Ovary (tissue), 9 donors: ENCODE data around the gene R3HCC1L. TPM values are rescaled to one million over a fixed set of nuclear protein-coding genes. Genes with fewer than 3 reads are reported as not detected.

ENCODE experiments used
- DNase-seq, 5 donors: peaks; one replicate each; pipeline ENCODE4 v3.0.0-alpha.2; 2019 to 2020
- H3K27ac ChIP-seq, 2 donors: fragments of 200-600 bp; one replicate each; pipeline versions ENCODE4 v1.5.1 to v1.8.0; 2019 to 2022
- H3K27me3 ChIP-seq: fragments of 200-600 bp; one replicate; pipeline ENCODE4 v1.8.0; 2022
- H3K36me3 ChIP-seq: fragments of 200-600 bp; sonication (generic); one replicate; pipeline ENCODE4 v1.5.1; 2019
- H3K4me1 ChIP-seq: one replicate; pipeline ENCODE4 v1.8.1; 2013; ENCODE audit warnings: mild to moderate bottlenecking, moderate library complexity; ENCODE audit not compliant: insufficient read depth
- H3K4me3 ChIP-seq: fragments of 200-600 bp; sonication (generic); one replicate; pipeline ENCODE4 v1.5.1; 2017
- H3K9me3 ChIP-seq, 2 donors: fragments of 200-600 bp in 1 of 2; sonication (generic) in 1 of 2; one replicate each; pipeline versions ENCODE4 v1.5.1 to v1.8.1; 2013 to 2019; ENCODE audit warnings: mild to moderate bottlenecking in 1 of 2, moderate library complexity in 1 of 2
- EP300 ChIP-seq: sonication (generic); formaldehyde crosslinking; IDR thresholded peaks from one replicate; pipeline ENCODE4 v1.6.1; 2017; ENCODE audit warnings: antibody characterized with exemption
- POLR2A ChIP-seq: fragments of 450-650 bp; IDR thresholded peaks from one replicate; pipeline ENCODE4 v1.6.1; 2017; ENCODE audit warnings: antibody characterized with exemption, mild to moderate bottlenecking, moderate library complexity
- WGBS, 3 donors: extraction: QIAGEN DNeasy Blood & Tissue Kit in 1 of 3; methylation state at CpG; one replicate each; pipeline versions ENCODE4 v1.1.5 to v1.1.7; 2013 to 2017; 5-methylcytosine and 5-hydroxymethylcytosine counted together
- intact Hi-C, 4 donors: fragments of 100-400 bp; cut with DNase I; formaldehyde crosslinking; loops; one replicate each; pipeline versions ENCODE4 v1.11.0 to v1.15.1; 2022 to 2023
- polyA plus RNA-seq, 2 donors: library from polyadenylated mRNA; stranded (reverse); fragments of 200-250 nt in 1 of 2; fragments of 350-450 nt in 1 of 2; fragmentation: Illumina TruSeq in 1 of 2; extraction: RNeasy Lipid Tissue Mini Kit (QIAGEN cat#74804) in 1 of 2; gene quantifications; one replicate each; pipeline ENCODE4 v1.2.3, GENCODE V29; 2013 to 2014
- total RNA-seq, 7 donors: library from RNA; depleted of rRNA in 2 of 7; stranded (reverse); fragments of >200 nt in 2 of 7; fragmentation: NEBNext Ultra II Directional in 3 of 7; extraction: Animal tissue kit (Norgen Biotek cat#: 25700) in 3 of 7; gene quantifications; one replicate each; pipeline versions ENCODE4 v1.1.0 to v1.2.4, GENCODE V29; 2016 to 2023
- TF ChIP-seq, protein P1 (sequence below), 3 donors: fragments of 450-650 bp in 2 of 3; fragments of 200-600 bp in 1 of 3; IDR thresholded peaks; one replicate each; pipeline versions ENCODE4 v1.5.1 to v1.8.0; 2016 to 2022; ENCODE audit warnings: antibody characterized with exemption in 3 of 3, mild to moderate bottlenecking in 1 of 3
- donor health status: DM: no; HTN: no; CAD: no; lungs with moderate emphysema.
- donor health status: DM: no; HTN: no; CAD: no.
- donor health status: Bipolar disorder and iron deficiency.
- donor health status: DM: yes; HTN: yes; CAD: no.
- donor health status: DM: no; HTN: no; CAD: no.
- donor health status: DM: yes; HTN: yes; CAD: no.

Gene R3HCC1L
- total and polyA plus RNA-seq, 9 donors: 7.4 to 10.8 (median 9.1) TPM

DNA sequence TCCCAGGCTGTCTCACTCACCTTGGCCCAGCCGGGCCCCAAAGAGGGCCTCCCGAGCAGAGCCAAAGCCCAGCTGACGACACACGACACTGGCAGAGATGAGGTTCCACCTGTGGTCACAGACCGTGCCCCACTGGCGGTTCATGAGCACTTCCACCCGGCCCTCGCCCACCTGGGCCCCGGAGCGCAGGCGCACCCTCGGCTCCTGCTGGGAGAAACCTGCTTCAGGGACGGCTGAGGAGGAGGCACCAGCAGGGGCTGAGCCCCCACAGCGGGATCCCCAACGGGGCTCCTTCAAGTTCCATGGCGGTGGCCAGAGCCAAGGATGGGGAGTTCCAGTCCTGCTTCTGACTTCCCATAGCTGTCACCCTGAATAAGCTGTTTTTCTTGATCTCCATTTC, 123.5 kb downstream of the R3HCC1L start:
- no peak for DNase-seq
- Histone ChIP-seq H3K4me3 (no peak overlapping the region), H3K27ac (no peak overlapping the region), H3K9me3 (no peaks in the 10 kb centered on the region), H3K36me3 (no peaks in the 10 kb centered on the region), H3K27me3 (no peaks in the 10 kb centered on the region), H3K4me1 (no peaks in the 10 kb centered on the region)
- TF ChIP-seq POLR2A: no peak
- 89 to 93% (median 92%) methylated on average over 16 of the region's 16 CpGs for WGBS, 3 donors
- intact Hi-C loops: no loop called here

DNA sequence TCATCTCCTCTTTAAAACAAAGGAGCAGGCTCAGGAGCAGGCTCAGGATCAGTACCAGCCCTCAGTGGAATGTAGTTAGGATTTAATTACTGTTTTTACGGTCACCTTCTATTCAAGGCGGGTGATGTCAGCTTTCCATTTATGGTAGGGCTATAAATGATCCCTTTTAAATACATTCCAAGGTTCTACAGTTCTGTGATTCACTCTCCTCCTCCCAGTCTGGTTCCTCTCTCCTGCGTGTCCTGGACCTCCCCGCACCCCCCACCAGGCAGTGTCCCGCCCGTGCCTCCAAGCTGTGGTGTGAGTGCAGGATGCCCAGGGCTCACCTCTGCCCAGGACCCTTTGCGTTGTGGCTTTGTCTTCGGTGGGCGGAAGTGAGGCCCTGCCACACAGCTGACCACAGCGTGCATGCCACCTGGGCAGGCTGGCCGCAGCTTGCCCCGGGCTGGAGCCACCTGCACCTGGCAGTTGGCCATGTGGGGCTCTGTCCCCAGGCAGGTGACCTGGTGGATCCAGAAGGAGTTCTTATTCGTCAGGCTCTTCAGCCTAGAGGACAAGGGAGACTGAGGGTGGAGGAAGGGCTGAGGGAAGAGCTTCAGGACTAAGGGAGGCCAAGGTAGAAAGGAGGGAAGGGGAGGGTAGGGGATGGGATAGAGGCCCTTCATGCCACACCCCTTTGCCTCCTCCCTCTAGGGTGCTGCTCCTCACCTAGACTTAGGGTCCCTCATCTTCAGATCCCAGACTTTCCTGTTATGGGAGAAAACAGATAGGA, 124.4 kb downstream of the R3HCC1L start:
- 78 to 82% (median 82%) methylated on average over 13 of the region's 13 CpGs for WGBS, 3 donors
- intact Hi-C loops: no loop called here
- no peaks in the 10 kb centered on the region for H3K36me3 ChIP-seq

DNA sequence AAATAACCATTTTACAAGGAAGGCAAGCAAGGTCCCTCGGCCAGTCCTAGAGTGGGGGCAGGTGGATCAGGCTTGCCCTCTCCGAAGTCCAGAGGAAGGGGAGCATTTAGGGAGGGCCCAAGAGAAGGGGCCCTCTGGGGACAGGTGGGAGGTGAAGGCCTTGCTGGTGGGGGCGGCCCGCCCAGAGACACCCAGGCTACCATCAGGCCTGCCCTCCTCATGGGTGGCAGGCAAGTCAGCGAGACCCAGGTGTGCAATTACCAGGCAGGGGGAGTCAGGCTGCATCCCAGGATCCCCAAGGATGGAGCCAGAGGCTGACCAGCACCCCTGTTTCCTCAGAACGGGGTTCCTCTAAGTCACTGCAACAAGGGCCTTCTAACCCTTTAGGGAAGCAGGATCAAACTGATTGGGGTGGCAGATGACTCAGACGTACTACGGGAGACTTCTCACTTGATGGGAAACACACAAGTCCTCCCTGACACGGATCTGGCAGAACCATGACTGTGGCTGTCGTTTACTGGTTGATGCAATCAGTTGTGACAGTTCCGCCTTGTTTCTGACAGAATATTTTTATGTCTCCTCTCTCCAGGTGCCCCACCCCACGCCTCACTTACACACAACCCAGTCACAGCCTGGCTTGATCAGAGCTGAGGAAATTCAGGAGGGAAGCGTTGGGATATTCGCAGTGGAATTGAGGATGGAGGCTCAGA, 125.3 kb downstream of the R3HCC1L start:
- Histone ChIP-seq H3K36me3 (no peaks in the 10 kb centered on the region), H3K4me1 (no peaks in the 10 kb centered on the region), H3K27me3 (no peaks in the 10 kb centered on the region), H3K27ac (no peak overlapping the region), H3K9me3 (no peaks in the 10 kb centered on the region), H3K4me3 (no peak overlapping the region)
- intact Hi-C loops: no loop called here
- DNase-seq: no peak
- TF ChIP-seq EP300: no peak
- no peak for TF ChIP-seq POLR2A
- TF ChIP-seq, protein P1, sequence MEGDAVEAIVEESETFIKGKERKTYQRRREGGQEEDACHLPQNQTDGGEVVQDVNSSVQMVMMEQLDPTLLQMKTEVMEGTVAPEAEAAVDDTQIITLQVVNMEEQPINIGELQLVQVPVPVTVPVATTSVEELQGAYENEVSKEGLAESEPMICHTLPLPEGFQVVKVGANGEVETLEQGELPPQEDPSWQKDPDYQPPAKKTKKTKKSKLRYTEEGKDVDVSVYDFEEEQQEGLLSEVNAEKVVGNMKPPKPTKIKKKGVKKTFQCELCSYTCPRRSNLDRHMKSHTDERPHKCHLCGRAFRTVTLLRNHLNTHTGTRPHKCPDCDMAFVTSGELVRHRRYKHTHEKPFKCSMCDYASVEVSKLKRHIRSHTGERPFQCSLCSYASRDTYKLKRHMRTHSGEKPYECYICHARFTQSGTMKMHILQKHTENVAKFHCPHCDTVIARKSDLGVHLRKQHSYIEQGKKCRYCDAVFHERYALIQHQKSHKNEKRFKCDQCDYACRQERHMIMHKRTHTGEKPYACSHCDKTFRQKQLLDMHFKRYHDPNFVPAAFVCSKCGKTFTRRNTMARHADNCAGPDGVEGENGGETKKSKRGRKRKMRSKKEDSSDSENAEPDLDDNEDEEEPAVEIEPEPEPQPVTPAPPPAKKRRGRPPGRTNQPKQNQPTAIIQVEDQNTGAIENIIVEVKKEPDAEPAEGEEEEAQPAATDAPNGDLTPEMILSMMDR (IDR thresholded peaks at IDR 0.05): no peak
- WGBS, 3 donors: 60 to 67% (median 61%) methylated on average over 14 of the region's 14 CpGs

More for the DNA sequence above, 124.4 kb downstream of the R3HCC1L start:
- Histone ChIP-seq H3K27ac (no peak overlapping the region), H3K4me3 (no peak overlapping the region), H3K27me3 (no peaks in the 10 kb centered on the region), H3K9me3 (no peaks in the 10 kb centered on the region), H3K4me1 (no peaks in the 10 kb centered on the region)
- peak in 1 of 5 donors; percentile 20 for DNase-seq
- TF ChIP-seq POLR2A (no peak), EP300 (no peak)
- TF ChIP-seq, protein P1 (IDR thresholded peaks at IDR 0.05): no peak

DNA sequence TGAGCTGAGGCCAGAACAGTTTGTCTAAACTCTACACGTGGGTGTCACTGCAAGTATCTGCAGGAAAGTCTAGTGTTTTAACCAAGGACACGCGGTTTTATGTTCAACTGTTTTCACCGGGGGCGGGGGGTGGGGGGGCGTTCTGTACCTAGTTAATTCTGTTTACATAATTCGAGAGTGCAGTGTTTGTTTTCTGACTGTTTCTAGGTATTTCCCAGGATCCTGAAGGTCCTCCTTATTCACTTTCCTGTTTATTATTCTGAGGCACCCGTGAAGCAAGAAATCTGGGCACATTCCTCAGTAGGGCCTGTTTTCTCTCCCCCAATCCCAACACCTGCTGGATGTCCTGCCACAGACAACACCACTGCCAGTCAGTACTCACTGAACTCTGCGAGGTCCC, 125.9 kb downstream of the R3HCC1L start:
- no peak for DNase-seq
- Histone ChIP-seq H3K27ac (no peak overlapping the region), H3K27me3 (no peaks in the 10 kb centered on the region), H3K36me3 (no peaks in the 10 kb centered on the region), H3K9me3 (no peaks in the 10 kb centered on the region), H3K4me3 (no peak overlapping the region), H3K4me1 (no peaks in the 10 kb centered on the region)
- TF ChIP-seq, protein P1 (IDR thresholded peaks at IDR 0.05): no peak
- TF ChIP-seq EP300: no peak
- no peak for TF ChIP-seq POLR2A
- intact Hi-C loops: no loop called here
- WGBS, 3 donors: 11 to 19% (median 13%) methylated on average over 9 of the region's 9 CpGs

DNA sequence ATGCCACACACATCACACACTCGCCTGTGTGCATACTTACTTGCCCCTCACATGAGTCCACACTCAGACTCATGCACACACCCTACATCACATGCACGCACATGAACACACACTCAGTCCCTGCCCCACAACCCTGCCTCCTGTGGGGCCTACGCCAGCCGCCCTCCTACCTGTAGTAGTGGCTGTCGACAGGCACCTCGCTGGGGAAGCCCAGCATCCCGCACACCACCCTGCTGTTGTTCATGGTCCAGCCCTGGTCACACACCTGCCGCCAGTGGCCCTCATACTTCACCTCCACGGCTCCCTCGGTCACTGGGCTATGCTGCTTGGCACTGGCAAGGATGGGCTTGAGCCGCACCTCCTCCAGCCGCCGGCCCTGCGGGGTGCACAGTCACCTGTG, 126.3 kb downstream of the R3HCC1L start:
- no peak overlapping the region for H3K4me3 ChIP-seq
- no peaks in the 10 kb centered on the region for H3K4me1 ChIP-seq
- intact Hi-C loops: no loop called here
- H3K9me3 ChIP-seq: no peaks in the 10 kb centered on the region
- H3K27ac ChIP-seq: no peak overlapping the region
- peak in 1 of 5 donors; percentile 17 for DNase-seq
- H3K27me3 ChIP-seq: no peaks in the 10 kb centered on the region
- TF ChIP-seq POLR2A: no peak
- TF ChIP-seq EP300: no peak
- TF ChIP-seq, protein P1 (IDR thresholded peaks at IDR 0.05): no peak
- H3K36me3 ChIP-seq: no peaks in the 10 kb centered on the region
- 73 to 88% (median 86%) methylated on average over 12 to 14 of the region's 14 CpGs for WGBS, 3 donors
